DOHH2 (cell line): ENCODE data around the gene DGAT2.

Experiments
- EZH2phosphoT487 ChIP-seq: fragments of 200-600 bp; sonication (generic); IDR thresholded peaks from 2 replicates; pipeline ENCODE4 v1.6.1; 2017; ENCODE audit warnings: borderline replicate concordance, mild to moderate bottlenecking, antibody characterized with exemption, low read length, moderate library complexity, mixed read lengths
- TF ChIP-seq, protein P1 (sequence below): fragments of 200-600 bp; sonication (generic); IDR thresholded peaks from one replicate; pipeline ENCODE4 v1.5.1; 2014; ENCODE audit warnings: antibody characterized with exemption, mild to moderate bottlenecking, low read depth, low read length; ENCODE audit not compliant: poor library complexity, severe bottlenecking

DNA sequence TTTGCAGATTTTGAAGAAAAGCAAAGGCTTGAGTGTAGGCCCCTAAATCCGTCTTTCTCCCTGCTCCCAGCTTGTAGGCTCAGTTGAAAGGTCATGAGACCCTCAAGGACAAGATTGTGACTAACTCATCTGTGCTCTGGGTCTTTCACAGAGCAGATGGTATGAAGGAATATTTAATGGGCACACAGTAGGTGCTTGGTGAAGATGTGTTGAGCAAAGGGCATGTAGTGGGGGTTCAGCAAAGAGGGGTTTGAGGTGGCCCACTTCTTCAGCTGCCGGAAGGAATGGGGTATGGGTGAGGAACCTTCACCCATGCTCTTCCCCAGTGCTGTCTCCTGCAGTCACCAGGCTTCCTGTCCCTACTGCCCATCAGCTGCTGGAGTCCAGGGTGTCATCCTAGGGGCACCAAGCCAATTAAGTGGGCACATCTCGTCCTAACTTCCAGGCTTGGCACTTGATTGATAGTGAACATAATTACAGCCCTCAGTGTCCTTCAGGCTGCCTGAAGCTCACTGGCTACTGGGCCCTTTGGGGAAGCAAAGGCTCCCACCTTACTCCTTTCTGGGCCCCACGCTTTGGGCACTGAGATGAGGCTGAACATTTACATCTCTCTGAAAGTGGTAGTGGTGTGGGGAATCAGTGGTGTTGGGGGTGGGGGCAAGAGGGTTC lies 15.0 kb downstream of the DGAT2 start:
- TF ChIP-seq, protein P1, sequence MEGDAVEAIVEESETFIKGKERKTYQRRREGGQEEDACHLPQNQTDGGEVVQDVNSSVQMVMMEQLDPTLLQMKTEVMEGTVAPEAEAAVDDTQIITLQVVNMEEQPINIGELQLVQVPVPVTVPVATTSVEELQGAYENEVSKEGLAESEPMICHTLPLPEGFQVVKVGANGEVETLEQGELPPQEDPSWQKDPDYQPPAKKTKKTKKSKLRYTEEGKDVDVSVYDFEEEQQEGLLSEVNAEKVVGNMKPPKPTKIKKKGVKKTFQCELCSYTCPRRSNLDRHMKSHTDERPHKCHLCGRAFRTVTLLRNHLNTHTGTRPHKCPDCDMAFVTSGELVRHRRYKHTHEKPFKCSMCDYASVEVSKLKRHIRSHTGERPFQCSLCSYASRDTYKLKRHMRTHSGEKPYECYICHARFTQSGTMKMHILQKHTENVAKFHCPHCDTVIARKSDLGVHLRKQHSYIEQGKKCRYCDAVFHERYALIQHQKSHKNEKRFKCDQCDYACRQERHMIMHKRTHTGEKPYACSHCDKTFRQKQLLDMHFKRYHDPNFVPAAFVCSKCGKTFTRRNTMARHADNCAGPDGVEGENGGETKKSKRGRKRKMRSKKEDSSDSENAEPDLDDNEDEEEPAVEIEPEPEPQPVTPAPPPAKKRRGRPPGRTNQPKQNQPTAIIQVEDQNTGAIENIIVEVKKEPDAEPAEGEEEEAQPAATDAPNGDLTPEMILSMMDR = no peak
- TF ChIP-seq EZH2phosphoT487 = no peak
